HepG2 (cell line): ENCODE measurements around the gene CCDC85C. TPM values are rescaled to one million over a fixed set of nuclear protein-coding genes. Genes with fewer than 3 reads are reported as not detected.

Experiments used
- BCLAF1 ChIP-seq: fragments of 450-650 bp; IDR thresholded peaks from 2 replicates; pipeline ENCODE4 v1.6.1; 2017; ENCODE audit warnings: mild to moderate bottlenecking
- FOXP1 ChIP-seq, 2 experiments: fragments of 450-650 bp in 1 of 2; IDR thresholded peaks; 2 replicates each; pipeline ENCODE4 v1.6.1; 2017 to 2018; ENCODE audit warnings: antibody characterized with exemption in 1 of 2
- HHEX ChIP-seq: IDR thresholded peaks from 2 replicates; pipeline ENCODE4 v1.6.1; 2016; ENCODE audit warnings: control low read depth
- JUN ChIP-seq: sonication (generic); formaldehyde crosslinking; IDR thresholded peaks from 2 replicates; pipeline ENCODE4 v1.4.0; 2020; ENCODE audit warnings: mild to moderate bottlenecking, missing genetic modification reagents
- JUND ChIP-seq: sonication (generic); formaldehyde crosslinking; IDR thresholded peaks from 2 replicates; pipeline ENCODE4 v1.8.0; 2022; ENCODE audit warnings: mild to moderate bottlenecking, missing genetic modification reagents
- KLF6 ChIP-seq: IDR thresholded peaks from 2 replicates; pipeline ENCODE4 v1.8.0; 2016; ENCODE audit warnings: missing biosample characterization, missing genetic modification reagents
- PBX2 ChIP-seq: IDR thresholded peaks from 2 replicates; pipeline ENCODE4 v1.6.1; 2016; ENCODE audit warnings: control low read depth
- RAD21 ChIP-seq: fragments of 450-650 bp; formaldehyde crosslinking; IDR thresholded peaks from 2 replicates; pipeline ENCODE4 v1.5.0; 2020; ENCODE audit warnings: mild to moderate bottlenecking
- RAD51 ChIP-seq: fragments of 450-650 bp; IDR thresholded peaks from 2 replicates; pipeline ENCODE4 v1.6.1; 2016; ENCODE audit warnings: borderline replicate concordance
- SP1 ChIP-seq, 2 experiments: fragments of 450-650 bp in 1 of 2; sonication (generic) in 1 of 2; formaldehyde crosslinking in 1 of 2; IDR thresholded peaks; 2 replicates each; pipeline versions ENCODE4 v1.4.0 to v1.6.1; 2016 to 2020; ENCODE audit warnings: missing genetic modification reagents in 1 of 2
- ZIK1 ChIP-seq: sonication (generic); formaldehyde crosslinking; IDR thresholded peaks from 2 replicates; pipeline ENCODE4 v1.5.0; 2020; ENCODE audit warnings: mild to moderate bottlenecking, low read depth, missing genetic modification reagents, borderline replicate concordance
- ZNF343 ChIP-seq: sonication (generic); formaldehyde crosslinking; IDR thresholded peaks from 2 replicates; pipeline ENCODE4 v1.4.0; 2020; ENCODE audit warnings: mild to moderate bottlenecking, missing genetic modification reagents
- ZNF570 ChIP-seq: sonication (generic); formaldehyde crosslinking; IDR thresholded peaks from 2 replicates; pipeline ENCODE4 v1.4.0; 2020; ENCODE audit warnings: mild to moderate bottlenecking, missing genetic modification reagents, borderline replicate concordance
- ZNF572 ChIP-seq: sonication (generic); formaldehyde crosslinking; IDR thresholded peaks from 2 replicates; pipeline ENCODE4 v1.5.1; 2020; ENCODE audit warnings: mild to moderate bottlenecking, missing genetic modification reagents
- ZNF672 ChIP-seq: sonication (generic); formaldehyde crosslinking; IDR thresholded peaks from 2 replicates; pipeline ENCODE4 v1.8.1; 2022; ENCODE audit warnings: missing genetic modification reagents
- ZNF713 ChIP-seq: sonication (generic); formaldehyde crosslinking; IDR thresholded peaks from 2 replicates; pipeline ENCODE4 v1.4.0; 2020; ENCODE audit warnings: mild to moderate bottlenecking, missing genetic modification reagents
- ZNF747 ChIP-seq: sonication (generic); formaldehyde crosslinking; IDR thresholded peaks from 2 replicates; pipeline ENCODE4 v1.8.1; 2023; ENCODE audit warnings: missing genetic modification reagents, mild to moderate bottlenecking, borderline replicate concordance
- ZNF770 ChIP-seq: sonication (generic); formaldehyde crosslinking; IDR thresholded peaks from 2 replicates; pipeline ENCODE4 v1.5.0; 2020; ENCODE audit warnings: mild to moderate bottlenecking, missing genetic modification reagents
- polyA plus RNA-seq, 8 experiments: library from polyadenylated mRNA; depleted of rRNA in 3 of 8; stranded (reverse) in 7 of 8; unstranded in 1 of 8; fragments of >200 nt; fragmentation: Illumina TruSeq in 4 of 8; extraction: Trizol in 4 of 8; gene quantifications; 2 replicates each; pipeline versions ENCODE4 v1.2.1 to v1.2.3, GENCODE V29; 2011 to 2016; ENCODE audit warnings: low read depth in 4 of 8, missing spikeins in 1 of 8, mixed read lengths in 1 of 8; ENCODE audit not compliant: insufficient read depth in 1 of 8
- total RNA-seq, 5 experiments: library from RNA; depleted of rRNA; stranded (reverse); fragments of >200 nt; fragmentation: Illumina TruSeq; extraction: Trizol; gene quantifications; 2 replicates each; pipeline ENCODE4 v1.2.3, GENCODE V29; 2016; ENCODE audit warnings: low read depth in 1 of 5
- TF ChIP-seq, protein P1 (sequence below): sonication (generic); formaldehyde crosslinking; IDR thresholded peaks from 2 replicates; pipeline ENCODE4 v1.4.0; 2020; ENCODE audit warnings: missing genetic modification reagents, borderline replicate concordance
- TF ChIP-seq, protein P2 (sequence below): sonication (generic); formaldehyde crosslinking; IDR thresholded peaks from 2 replicates; pipeline ENCODE4 v1.4.0; 2020; ENCODE audit warnings: missing genetic modification reagents

CCDC85C gene
- total and polyA plus RNA-seq, 2 of the 13 experiments (the other 11 are each of a cell fraction or from before 2014, with no cell fraction given) = 18.8 to 43.8 TPM

DNA sequence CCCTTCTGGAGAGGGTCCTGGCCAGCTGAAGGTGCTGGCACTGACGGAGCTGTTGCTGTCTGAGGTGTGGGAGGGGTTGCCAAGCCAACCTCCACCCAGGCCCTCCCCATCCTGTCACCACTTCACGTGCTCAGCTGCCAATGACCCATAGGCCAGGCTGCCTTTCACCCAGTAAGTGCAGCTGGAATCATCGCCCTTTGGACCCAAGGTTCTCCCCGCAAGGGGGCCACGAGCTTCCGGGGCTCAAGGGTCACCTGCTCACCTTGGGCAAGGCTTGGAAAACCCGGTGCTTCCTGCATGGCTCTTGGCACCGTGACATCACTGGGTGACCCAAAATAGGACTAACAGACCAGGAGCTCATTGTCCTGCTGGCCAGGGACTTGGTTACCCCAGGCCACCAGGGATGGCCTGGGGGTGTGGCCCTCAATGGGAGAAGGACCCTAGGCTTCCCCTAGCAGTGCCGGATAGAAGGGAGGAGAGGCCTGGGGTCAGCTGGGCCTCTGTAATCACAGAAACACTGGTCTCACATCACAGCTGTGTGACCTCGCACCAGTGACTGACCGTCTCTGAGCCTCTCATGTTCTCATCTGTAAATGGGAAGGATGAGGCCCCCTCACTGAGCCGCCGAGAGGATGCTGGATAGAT, 51.3 kb downstream of the CCDC85C start (continued):
- TF ChIP-seq BCLAF1 (no peak), PBX2 (CRISPR knock-in tag) (no peak), RAD21 (CRISPR knock-in tag) (peak; percentile 32; the same call in 1 of the 2 replicates), ZNF747 (CRISPR knock-in tag) (0 out of 2 replicates have a peak, but pooled peaks have one; percentile 82), JUND (peak; percentile 93), FOXP1 (IDR thresholded peaks at IDR 0.05) (no peak), FOXP1 (CRISPR knock-in tag; IDR thresholded peaks at IDR 0.05) (peak; percentile 84), RAD51 (no peak; the same call in 1 of the 2 replicates), ZIK1 (CRISPR knock-in tag) (no peak; the same call in 1 of the 2 replicates), ZNF572 (CRISPR knock-in tag) (no peak; the same call in 1 of the 2 replicates), ZNF343 (peak; percentile 84; the same call in 1 of the 2 replicates), ZNF672 (CRISPR knock-in tag) (no peak), KLF6 (CRISPR knock-in tag) (peak; percentile 63; the same call in 1 of the 2 replicates), ZNF570 (0 out of 2 replicates have a peak, but pooled peaks have one; percentile 70), SP1 (IDR thresholded peaks at IDR 0.05) (no peak), SP1 (CRISPR knock-in tag; IDR thresholded peaks at IDR 0.05) (peak; percentile 78), JUN (CRISPR knock-in tag) (peak; percentile 97), ZNF770 (peak; percentile 71), HHEX (CRISPR knock-in tag) (peak; percentile 83), ZNF713 (no peak)
- TF ChIP-seq, protein P1, sequence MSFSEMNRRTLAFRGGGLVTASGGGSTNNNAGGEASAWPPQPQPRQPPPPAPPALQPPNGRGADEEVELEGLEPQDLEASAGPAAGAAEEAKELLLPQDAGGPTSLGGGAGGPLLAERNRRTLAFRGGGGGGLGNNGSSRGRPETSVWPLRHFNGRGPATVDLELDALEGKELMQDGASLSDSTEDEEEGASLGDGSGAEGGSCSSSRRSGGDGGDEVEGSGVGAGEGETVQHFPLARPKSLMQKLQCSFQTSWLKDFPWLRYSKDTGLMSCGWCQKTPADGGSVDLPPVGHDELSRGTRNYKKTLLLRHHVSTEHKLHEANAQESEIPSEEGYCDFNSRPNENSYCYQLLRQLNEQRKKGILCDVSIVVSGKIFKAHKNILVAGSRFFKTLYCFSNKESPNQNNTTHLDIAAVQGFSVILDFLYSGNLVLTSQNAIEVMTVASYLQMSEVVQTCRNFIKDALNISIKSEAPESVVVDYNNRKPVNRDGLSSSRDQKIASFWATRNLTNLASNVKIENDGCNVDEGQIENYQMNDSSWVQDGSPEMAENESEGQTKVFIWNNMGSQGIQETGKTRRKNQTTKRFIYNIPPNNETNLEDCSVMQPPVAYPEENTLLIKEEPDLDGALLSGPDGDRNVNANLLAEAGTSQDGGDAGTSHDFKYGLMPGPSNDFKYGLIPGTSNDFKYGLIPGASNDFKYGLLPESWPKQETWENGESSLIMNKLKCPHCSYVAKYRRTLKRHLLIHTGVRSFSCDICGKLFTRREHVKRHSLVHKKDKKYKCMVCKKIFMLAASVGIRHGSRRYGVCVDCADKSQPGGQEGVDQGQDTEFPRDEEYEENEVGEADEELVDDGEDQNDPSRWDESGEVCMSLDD (CRISPR knock-in tag) = peak; percentile 73; the same call in 1 of the 2 replicates
- TF ChIP-seq, protein P2, sequence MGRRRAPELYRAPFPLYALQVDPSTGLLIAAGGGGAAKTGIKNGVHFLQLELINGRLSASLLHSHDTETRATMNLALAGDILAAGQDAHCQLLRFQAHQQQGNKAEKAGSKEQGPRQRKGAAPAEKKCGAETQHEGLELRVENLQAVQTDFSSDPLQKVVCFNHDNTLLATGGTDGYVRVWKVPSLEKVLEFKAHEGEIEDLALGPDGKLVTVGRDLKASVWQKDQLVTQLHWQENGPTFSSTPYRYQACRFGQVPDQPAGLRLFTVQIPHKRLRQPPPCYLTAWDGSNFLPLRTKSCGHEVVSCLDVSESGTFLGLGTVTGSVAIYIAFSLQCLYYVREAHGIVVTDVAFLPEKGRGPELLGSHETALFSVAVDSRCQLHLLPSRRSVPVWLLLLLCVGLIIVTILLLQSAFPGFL (CRISPR knock-in tag) = no peak
